Measurements from ENCODE around the gene MDFIC. TPM values are rescaled to one million over a fixed set of nuclear protein-coding genes. Genes with fewer than 3 reads are reported as not detected.

Gene MDFIC
- total and polyA plus RNA-seq, 2 experiments from 2014 or later: 10.6 to 18.5 TPM

- H3K4me1 ChIP-seq (ENCODE audit: insufficient read depth): no peaks in the 10 kb centered on the region
- no peaks in the 10 kb centered on the region for H3K9me3 ChIP-seq (ENCODE audit: low read depth)
- H3K9me2 ChIP-seq (replicated peaks; ENCODE audit: insufficient read depth): no peaks in the 10 kb centered on the region
- H3K36me3 ChIP-seq (replicated peaks; ENCODE audit: insufficient read depth, low read depth): no peaks in the 10 kb centered on the region
- 92% methylated on average over 9 of the region's 9 CpGs for WGBS (ENCODE audit: low lambda C conversion rate, missing lambda C conversion rate)
- peaks cover 46% of the 10 kb centered on the region for H3K79me2 ChIP-seq
- H3K27me3 ChIP-seq: no peaks in the 10 kb centered on the region
- no peak overlapping the region for H3K4me2 ChIP-seq
- TF ChIP-seq EZH2 (IDR thresholded peaks at IDR 0.05; ENCODE audit: borderline replicate concordance): no peak
- no peak for TF ChIP-seq EZH2phosphoT487 (IDR thresholded peaks at IDR 0.05; ENCODE audit: low read depth, severe bottlenecking, unreplicated experiment)
- no peaks in the 10 kb centered on the region for H4K20me1 ChIP-seq (ENCODE audit: insufficient read depth, poor library complexity, severe bottlenecking)
- no peak overlapping the region for H2AFZ ChIP-seq
- no peak overlapping the region for H3K27ac ChIP-seq
- no peak for DNase-seq (ENCODE audit: low spot score)
- no peak overlapping the region for H3K4me3 ChIP-seq
These were observed 9.7 kb downstream of the MDFIC start for GRCh38 chr7:114931656-114932011.

- Histone ChIP-seq H4K20me1 (ENCODE audit: insufficient read depth, poor library complexity, severe bottlenecking) (no peaks in the 10 kb centered on the region), H3K4me1 (ENCODE audit: insufficient read depth) (no peaks in the 10 kb centered on the region), H3K4me3 (no peak overlapping the region), H3K79me2 (peaks cover 42% of the 10 kb centered on the region), H3K4me2 (no peak overlapping the region), H3K27me3 (no peaks in the 10 kb centered on the region), H3K9me2 (replicated peaks; ENCODE audit: insufficient read depth) (no peaks in the 10 kb centered on the region), H3K27ac (no peak overlapping the region), H3K9me3 (ENCODE audit: low read depth) (no peaks in the 10 kb centered on the region), H2AFZ (no peak overlapping the region), H3K36me3 (replicated peaks; ENCODE audit: insufficient read depth, low read depth) (no peaks in the 10 kb centered on the region)
- WGBS (ENCODE audit: low lambda C conversion rate, missing lambda C conversion rate): 100% methylated on average over 1 of the region's 5 CpGs
- TF ChIP-seq EZH2phosphoT487 (IDR thresholded peaks at IDR 0.05; ENCODE audit: low read depth, severe bottlenecking, unreplicated experiment): no peak
- DNase-seq (ENCODE audit: low spot score): no peak
These were observed 11.1 kb downstream of the MDFIC start for GRCh38 chr7:114932991-114933390.

GRCh38 chr7:114933658-114934057, 11.8 kb downstream of the MDFIC start:
- no peaks in the 10 kb centered on the region for H3K27me3 ChIP-seq
- no peak overlapping the region for H3K4me3 ChIP-seq
- no peaks in the 10 kb centered on the region for H4K20me1 ChIP-seq (ENCODE audit: insufficient read depth, poor library complexity, severe bottlenecking)
- DNase-seq (ENCODE audit: low spot score): no peak
- peaks cover 39% of the 10 kb centered on the region for H3K79me2 ChIP-seq
- 98% methylated on average over 5 of the region's 5 CpGs for WGBS (ENCODE audit: low lambda C conversion rate, missing lambda C conversion rate)
- H2AFZ ChIP-seq: no peak overlapping the region
- H3K9me2 ChIP-seq (replicated peaks; ENCODE audit: insufficient read depth): no peaks in the 10 kb centered on the region
- TF ChIP-seq EZH2phosphoT487 (IDR thresholded peaks at IDR 0.05; ENCODE audit: low read depth, severe bottlenecking, unreplicated experiment) (no peak), EZH2 (IDR thresholded peaks at IDR 0.05; ENCODE audit: borderline replicate concordance) (no peak), CTCF (IDR thresholded peaks at IDR 0.05; ENCODE audit: poor library complexity) (no peak)
- no peaks in the 10 kb centered on the region for H3K36me3 ChIP-seq (replicated peaks; ENCODE audit: insufficient read depth, low read depth)
- H3K9me3 ChIP-seq (ENCODE audit: low read depth): no peaks in the 10 kb centered on the region
- H3K4me2 ChIP-seq: no peak overlapping the region
- H3K27ac ChIP-seq: no peak overlapping the region
- no peaks in the 10 kb centered on the region for H3K4me1 ChIP-seq (ENCODE audit: insufficient read depth)

- Histone ChIP-seq H3K27me3 (no peaks in the 10 kb centered on the region), H4K20me1 (ENCODE audit: insufficient read depth, poor library complexity, severe bottlenecking) (no peaks in the 10 kb centered on the region), H2AFZ (no peak overlapping the region), H3K9me2 (replicated peaks; ENCODE audit: insufficient read depth) (no peaks in the 10 kb centered on the region), H3K27ac (no peak overlapping the region), H3K4me3 (no peak overlapping the region), H3K4me1 (ENCODE audit: insufficient read depth) (no peaks in the 10 kb centered on the region), H3K36me3 (replicated peaks; ENCODE audit: insufficient read depth, low read depth) (no peaks in the 10 kb centered on the region), H3K4me2 (no peak overlapping the region), H3K9me3 (ENCODE audit: low read depth) (no peaks in the 10 kb centered on the region), H3K79me2 (peaks cover 34% of the 10 kb centered on the region)
- no peak for DNase-seq (ENCODE audit: low spot score)
- 91% methylated on average over 1 of the region's 1 CpG for WGBS (ENCODE audit: low lambda C conversion rate, missing lambda C conversion rate)
- no peak for TF ChIP-seq EZH2phosphoT487 (IDR thresholded peaks at IDR 0.05; ENCODE audit: low read depth, severe bottlenecking, unreplicated experiment)
- TF ChIP-seq CTCF (IDR thresholded peaks at IDR 0.05; ENCODE audit: poor library complexity): no peak
- no peak for TF ChIP-seq EZH2 (IDR thresholded peaks at IDR 0.05; ENCODE audit: borderline replicate concordance)
These were observed 12.2 kb downstream of the MDFIC start for GRCh38 chr7:114934086-114934485.

Data from hepatocyte (in vitro differentiated cells).